B cell (primary cell): ENCODE measurements around the gene PPM1J.

ENCODE experiments used
- EZH2 ChIP-seq: IDR thresholded peaks from 2 replicates; pipeline ENCODE4 v1.6.1; 2012; ENCODE audit warnings: borderline replicate concordance, low read depth, mild to moderate bottlenecking, moderate library complexity, low read length; ENCODE audit not compliant: insufficient read depth, poor library complexity, severe bottlenecking
- TF ChIP-seq, protein P1 (sequence below): fragments of 200-600 bp; IDR thresholded peaks from one replicate; pipeline ENCODE4 v1.8.0; 2022; ENCODE audit warnings: antibody characterized with exemption, mild to moderate bottlenecking

DNA sequence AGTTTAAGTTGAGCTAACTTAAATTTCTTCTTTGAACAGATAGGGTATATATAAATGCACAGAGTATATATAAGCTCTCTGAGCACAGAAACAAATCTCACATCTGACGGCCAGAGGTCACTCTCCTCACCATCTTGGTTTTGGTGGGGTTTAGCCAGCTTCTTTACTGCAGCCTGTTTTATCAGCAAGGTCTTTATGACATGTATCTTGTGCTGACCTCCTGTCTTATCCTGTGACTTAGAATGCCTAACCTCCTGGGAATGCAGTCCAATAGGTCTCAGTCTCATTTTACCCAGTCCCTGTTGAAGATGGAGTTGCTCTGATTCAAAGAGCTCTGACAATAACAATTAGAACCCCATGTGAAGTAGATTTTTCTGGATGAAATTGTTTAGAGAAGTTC is 42.3 kb downstream of the PPM1J start:
- TF ChIP-seq, protein P1, sequence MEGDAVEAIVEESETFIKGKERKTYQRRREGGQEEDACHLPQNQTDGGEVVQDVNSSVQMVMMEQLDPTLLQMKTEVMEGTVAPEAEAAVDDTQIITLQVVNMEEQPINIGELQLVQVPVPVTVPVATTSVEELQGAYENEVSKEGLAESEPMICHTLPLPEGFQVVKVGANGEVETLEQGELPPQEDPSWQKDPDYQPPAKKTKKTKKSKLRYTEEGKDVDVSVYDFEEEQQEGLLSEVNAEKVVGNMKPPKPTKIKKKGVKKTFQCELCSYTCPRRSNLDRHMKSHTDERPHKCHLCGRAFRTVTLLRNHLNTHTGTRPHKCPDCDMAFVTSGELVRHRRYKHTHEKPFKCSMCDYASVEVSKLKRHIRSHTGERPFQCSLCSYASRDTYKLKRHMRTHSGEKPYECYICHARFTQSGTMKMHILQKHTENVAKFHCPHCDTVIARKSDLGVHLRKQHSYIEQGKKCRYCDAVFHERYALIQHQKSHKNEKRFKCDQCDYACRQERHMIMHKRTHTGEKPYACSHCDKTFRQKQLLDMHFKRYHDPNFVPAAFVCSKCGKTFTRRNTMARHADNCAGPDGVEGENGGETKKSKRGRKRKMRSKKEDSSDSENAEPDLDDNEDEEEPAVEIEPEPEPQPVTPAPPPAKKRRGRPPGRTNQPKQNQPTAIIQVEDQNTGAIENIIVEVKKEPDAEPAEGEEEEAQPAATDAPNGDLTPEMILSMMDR, result no peak
- no peak for TF ChIP-seq EZH2
